Ovary (tissue), 10 donors: ENCODE results near the gene VTA1. TPM values are rescaled to one million over a fixed set of nuclear protein-coding genes. Genes with fewer than 3 reads are reported as not detected.
"Not testable (repeated sequence)": the region's sequence is repeated elsewhere in the genome, so short reads cannot be mapped to it uniquely, and the experiment has no call there.

Experiments
- DNase-seq, 5 donors: peaks; one replicate each; pipeline ENCODE4 v3.0.0-alpha.2; 2019 to 2020
- H3K27ac ChIP-seq, 2 donors: fragments of 200-600 bp; one replicate each; pipeline versions ENCODE4 v1.5.1 to v1.8.0; 2019 to 2022
- H3K27me3 ChIP-seq: fragments of 200-600 bp; one replicate; pipeline ENCODE4 v1.8.0; 2022
- H3K36me3 ChIP-seq: fragments of 200-600 bp; sonication (generic); one replicate; pipeline ENCODE4 v1.5.1; 2019
- H3K4me1 ChIP-seq: one replicate; pipeline ENCODE4 v1.8.1; 2013; ENCODE audit warnings: mild to moderate bottlenecking, moderate library complexity; ENCODE audit not compliant: insufficient read depth
- H3K4me3 ChIP-seq: fragments of 200-600 bp; sonication (generic); one replicate; pipeline ENCODE4 v1.5.1; 2017
- H3K9me3 ChIP-seq, 2 donors: fragments of 200-600 bp in 1 of 2; sonication (generic) in 1 of 2; one replicate each; pipeline versions ENCODE4 v1.5.1 to v1.8.1; 2013 to 2019; ENCODE audit warnings: mild to moderate bottlenecking in 1 of 2, moderate library complexity in 1 of 2
- EP300 ChIP-seq: sonication (generic); formaldehyde crosslinking; IDR thresholded peaks from one replicate; pipeline ENCODE4 v1.6.1; 2017; ENCODE audit warnings: antibody characterized with exemption
- POLR2A ChIP-seq: fragments of 450-650 bp; IDR thresholded peaks from one replicate; pipeline ENCODE4 v1.6.1; 2017; ENCODE audit warnings: antibody characterized with exemption, mild to moderate bottlenecking, moderate library complexity
- WGBS, 3 donors: extraction: QIAGEN DNeasy Blood & Tissue Kit in 1 of 3; methylation state at CpG; one replicate each; pipeline versions ENCODE4 v1.1.5 to v1.1.7; 2013 to 2017; 5-methylcytosine and 5-hydroxymethylcytosine counted together
- intact Hi-C, 4 donors: fragments of 100-400 bp; cut with DNase I; formaldehyde crosslinking; loops; one replicate each; pipeline versions ENCODE4 v1.11.0 to v1.15.1; 2022 to 2023
- long read RNA-seq, 3 donors: library from polyadenylated mRNA in 2 of 3; unstranded in 2 of 3; transcript quantifications; one replicate each; pipeline ENCODE4 v2.0.0 and lab custom pipeline, GENCODE V29; 2021 to 2026
- polyA plus RNA-seq, 2 donors: library from polyadenylated mRNA; stranded (reverse); fragments of 200-250 nt in 1 of 2; fragments of 350-450 nt in 1 of 2; fragmentation: Illumina TruSeq in 1 of 2; extraction: RNeasy Lipid Tissue Mini Kit (QIAGEN cat#74804) in 1 of 2; gene quantifications; one replicate each; pipeline ENCODE4 v1.2.3, GENCODE V29; 2013 to 2014
- total RNA-seq, 7 donors: library from RNA; depleted of rRNA in 2 of 7; stranded (reverse); fragments of >200 nt in 2 of 7; fragmentation: NEBNext Ultra II Directional in 3 of 7; extraction: Animal tissue kit (Norgen Biotek cat#: 25700) in 3 of 7; gene quantifications; one replicate each; pipeline versions ENCODE4 v1.1.0 to v1.2.4, GENCODE V29; 2016 to 2023
- TF ChIP-seq, protein P1 (sequence below), 3 donors: fragments of 450-650 bp in 2 of 3; fragments of 200-600 bp in 1 of 3; IDR thresholded peaks; one replicate each; pipeline versions ENCODE4 v1.5.1 to v1.8.0; 2016 to 2022; ENCODE audit warnings: antibody characterized with exemption in 3 of 3, mild to moderate bottlenecking in 1 of 3
- donor health status: DM: no; HTN: no; CAD: no; lungs with moderate emphysema.
- donor health status: DM: no; HTN: no; CAD: no.
- donor health status: Bipolar disorder and iron deficiency.
- donor health status: DM: yes; HTN: yes; CAD: no.
- donor health status: DM: no; HTN: no; CAD: no.
- donor health status: DM: yes; HTN: yes; CAD: no.

The VTA1 gene, protein sequence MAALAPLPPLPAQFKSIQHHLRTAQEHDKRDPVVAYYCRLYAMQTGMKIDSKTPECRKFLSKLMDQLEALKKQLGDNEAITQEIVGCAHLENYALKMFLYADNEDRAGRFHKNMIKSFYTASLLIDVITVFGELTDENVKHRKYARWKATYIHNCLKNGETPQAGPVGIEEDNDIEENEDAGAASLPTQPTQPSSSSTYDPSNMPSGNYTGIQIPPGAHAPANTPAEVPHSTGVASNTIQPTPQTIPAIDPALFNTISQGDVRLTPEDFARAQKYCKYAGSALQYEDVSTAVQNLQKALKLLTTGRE
- total RNA-seq = 10 to 100 TPM; 17.6 to 33.4 (median 24.5) TPM
- 10 to 100 TPM; 19.9 to 36.9 TPM for polyA plus RNA-seq
- long read RNA-seq, donor 1, full-length matches to known transcripts = 88 of 99 reads
- long read RNA-seq, donor 1, partial matches to known transcripts = 10 of 99 reads
- long read RNA-seq, donor 1, other reads (novel, unspliced or antisense) = 1 of 99 reads
- long read RNA-seq, donor 2, full-length matches to known transcripts = 34 of 44 reads
- long read RNA-seq, donor 2, partial matches to known transcripts = 10 of 44 reads
- long read RNA-seq, donor 2, other reads (novel, unspliced or antisense) = 0 of 44 reads
- long read RNA-seq, donor 3, full-length matches to known transcripts = 64 of 65 reads
- long read RNA-seq, donor 3, partial matches to known transcripts = 1 of 65 reads
- long read RNA-seq, donor 3, other reads (novel, unspliced or antisense) = 0 of 65 reads

DNA sequence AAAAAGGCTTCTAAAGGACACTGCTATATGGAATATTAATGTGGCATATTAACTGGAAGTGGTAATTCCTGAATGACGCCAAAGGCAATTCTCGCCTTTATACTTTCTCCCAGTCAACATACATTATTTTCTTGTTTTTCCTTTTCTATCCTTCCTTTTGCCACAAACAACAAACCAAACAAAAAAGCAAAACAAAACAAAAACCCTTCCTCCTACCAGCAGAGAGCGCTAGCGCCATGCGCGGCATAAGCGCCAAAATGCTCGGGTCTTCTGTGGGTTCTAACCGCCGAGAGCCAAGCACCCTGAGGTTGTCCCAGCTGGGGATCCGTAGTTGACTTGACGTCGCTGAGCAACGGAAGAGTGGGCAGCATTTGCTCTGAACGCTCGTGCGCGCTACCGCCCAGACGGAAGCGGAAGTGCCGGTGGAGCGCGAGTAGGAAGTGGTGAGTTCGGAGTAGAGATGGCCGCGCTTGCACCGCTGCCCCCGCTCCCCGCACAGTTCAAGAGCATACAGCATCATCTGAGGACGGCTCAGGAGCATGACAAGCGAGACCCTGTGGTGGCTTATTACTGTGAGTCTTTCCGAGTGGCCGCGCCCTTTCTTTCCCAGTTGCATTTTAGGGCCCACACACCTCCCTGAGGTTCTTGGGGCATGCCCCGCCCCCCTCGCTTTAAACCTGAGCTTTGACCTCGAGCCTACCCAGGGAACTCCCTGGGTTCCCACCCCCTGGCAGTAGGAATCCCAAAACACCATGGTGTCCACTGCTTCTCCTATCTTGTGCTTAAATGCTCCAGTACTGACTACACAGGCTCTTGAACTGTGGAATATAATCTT lies at the start of gene VTA1, which contains the start of gene NMBR:
VTA1 (plus strand) TSS at position 436 of the 835 bp plus-strand sequence; CDS start at position 461, 25 bp downstream.
NMBR (minus strand) TSS at position 295 of the 835 bp plus-strand sequence. CDS start 58,464 bp downstream, outside the sequence.
- intact Hi-C loops = loop anchor here in 1 of 4 donors (10.0 kb wide), 1 partner anchor 238 kb away; no protein-coding TSS in a partner anchor
- Histone ChIP-seq H3K27ac (no peak within 1 kb of the TSS), H3K27me3 (no peaks in the 10 kb centered on the region), H3K36me3 (no peaks in the 10 kb centered on the region), H3K4me3 (peak within 1 kb of the TSS; percentile 68), H3K9me3 (no peaks in the 10 kb centered on the region), H3K4me1 (peaks cover 2% of the 10 kb centered on the region)
- WGBS, 3 donors = 1% methylated on average over 33 to 38 of the region's 38 CpGs
- DNase-seq = peak; percentile 95 to 97 (median 95)
- TF ChIP-seq POLR2A (peak; percentile 5), EP300 (no peak)
- TF ChIP-seq, protein P1, sequence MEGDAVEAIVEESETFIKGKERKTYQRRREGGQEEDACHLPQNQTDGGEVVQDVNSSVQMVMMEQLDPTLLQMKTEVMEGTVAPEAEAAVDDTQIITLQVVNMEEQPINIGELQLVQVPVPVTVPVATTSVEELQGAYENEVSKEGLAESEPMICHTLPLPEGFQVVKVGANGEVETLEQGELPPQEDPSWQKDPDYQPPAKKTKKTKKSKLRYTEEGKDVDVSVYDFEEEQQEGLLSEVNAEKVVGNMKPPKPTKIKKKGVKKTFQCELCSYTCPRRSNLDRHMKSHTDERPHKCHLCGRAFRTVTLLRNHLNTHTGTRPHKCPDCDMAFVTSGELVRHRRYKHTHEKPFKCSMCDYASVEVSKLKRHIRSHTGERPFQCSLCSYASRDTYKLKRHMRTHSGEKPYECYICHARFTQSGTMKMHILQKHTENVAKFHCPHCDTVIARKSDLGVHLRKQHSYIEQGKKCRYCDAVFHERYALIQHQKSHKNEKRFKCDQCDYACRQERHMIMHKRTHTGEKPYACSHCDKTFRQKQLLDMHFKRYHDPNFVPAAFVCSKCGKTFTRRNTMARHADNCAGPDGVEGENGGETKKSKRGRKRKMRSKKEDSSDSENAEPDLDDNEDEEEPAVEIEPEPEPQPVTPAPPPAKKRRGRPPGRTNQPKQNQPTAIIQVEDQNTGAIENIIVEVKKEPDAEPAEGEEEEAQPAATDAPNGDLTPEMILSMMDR (IDR thresholded peaks at IDR 0.05) = peak; percentile 86 to 88 (median 87)

DNA sequence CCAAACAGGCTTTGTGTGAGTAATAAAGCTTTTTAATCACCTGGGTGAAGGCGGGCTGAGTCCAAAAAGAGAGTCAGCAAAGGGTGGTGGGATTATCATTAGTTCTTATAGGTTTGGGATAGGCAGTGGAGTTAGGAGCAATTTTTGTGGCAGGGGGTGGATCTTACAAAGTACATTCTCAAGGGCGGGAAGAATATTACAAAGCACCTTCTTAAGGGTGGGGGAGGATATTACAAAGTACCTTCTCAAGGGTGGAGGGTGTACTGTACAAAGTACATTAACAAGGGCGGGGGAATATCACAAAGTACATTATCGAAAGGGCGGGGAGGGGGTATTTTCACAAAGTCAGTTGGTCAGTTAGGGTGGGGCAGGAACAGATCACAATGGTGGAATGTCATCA lies 42.2 kb upstream of the VTA1 start:
- H3K27ac ChIP-seq, H3K36me3 ChIP-seq, H3K4me3 ChIP-seq, intact Hi-C loops, DNase-seq, H3K27me3 ChIP-seq, H3K4me1 ChIP-seq, H3K9me3 ChIP-seq: not testable (repeated sequence)
- 86 to 97% (median 96%) methylated on average over 5 of the region's 5 CpGs for WGBS, 3 donors

DNA sequence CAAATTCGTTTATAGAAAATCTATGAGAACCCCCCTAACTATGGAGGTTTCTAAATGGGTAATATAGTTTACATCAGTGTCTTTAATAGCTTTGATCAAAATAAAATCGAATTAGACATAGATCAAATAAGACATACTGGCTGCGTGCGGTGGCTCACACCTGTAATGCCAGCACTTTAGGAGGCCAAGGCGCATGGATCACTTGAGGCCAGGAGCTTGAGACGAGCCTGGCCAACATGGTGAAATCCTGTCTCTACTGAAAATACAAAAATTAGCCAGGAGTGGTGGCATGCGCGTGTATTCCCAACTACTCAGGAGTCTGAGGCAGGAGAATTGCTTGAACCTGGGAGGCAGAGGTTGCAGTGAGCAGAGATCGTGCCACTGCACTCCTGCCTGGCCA lies 36.2 kb upstream of the VTA1 start:
- H3K36me3 ChIP-seq, H3K4me1 ChIP-seq, H3K9me3 ChIP-seq, H3K27ac ChIP-seq, intact Hi-C loops, H3K4me3 ChIP-seq, DNase-seq, H3K27me3 ChIP-seq: not testable (repeated sequence)
- 87 to 92% (median 88%) methylated on average over 9 of the region's 9 CpGs for WGBS, 3 donors

DNA sequence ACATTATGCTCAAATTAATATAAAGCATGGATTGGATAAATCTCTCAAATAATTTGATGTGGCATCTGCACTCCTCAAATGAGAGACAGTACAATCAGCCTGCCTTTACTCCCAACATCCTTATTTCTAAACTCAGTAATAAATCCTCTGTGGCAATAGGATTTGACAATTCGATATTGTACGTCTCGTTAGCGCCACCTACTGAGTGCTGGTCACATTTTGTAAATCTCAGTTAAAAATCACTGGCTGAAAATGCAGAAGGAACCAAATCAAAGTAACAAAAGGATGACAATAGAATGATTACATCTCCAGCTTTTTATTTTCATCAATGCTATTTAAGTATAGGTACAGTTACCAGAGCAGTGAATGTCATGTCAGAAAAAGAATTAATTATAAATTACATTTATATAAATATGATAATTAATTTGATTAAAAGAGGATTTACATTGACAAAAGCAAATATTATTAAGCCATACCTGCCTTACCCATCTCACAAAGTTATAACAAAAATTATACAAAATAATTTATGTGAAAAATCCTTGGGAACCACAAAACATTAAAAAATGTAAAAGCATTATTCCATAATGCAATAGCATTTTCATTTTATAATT lies 34.5 kb upstream of the VTA1 start:
- DNase-seq = peak; percentile 23 to 68 (median 53)
- TF ChIP-seq, protein P1 (IDR thresholded peaks at IDR 0.05) = peak in 2 of 3 donors; percentile 27 to 36
- no peak for TF ChIP-seq POLR2A
- WGBS, 3 donors = 0 to 1% (median 0%) methylated on average over 4 of the region's 4 CpGs
- intact Hi-C loops = no loop called here
- no peaks in the 10 kb centered on the region for H3K36me3 ChIP-seq
- no peak overlapping the region for H3K4me3 ChIP-seq
- H3K27me3 ChIP-seq = no peaks in the 10 kb centered on the region
- H3K4me1 ChIP-seq = no peaks in the 10 kb centered on the region
- no peaks in the 10 kb centered on the region for H3K9me3 ChIP-seq
- H3K27ac ChIP-seq = no peak overlapping the region

DNA sequence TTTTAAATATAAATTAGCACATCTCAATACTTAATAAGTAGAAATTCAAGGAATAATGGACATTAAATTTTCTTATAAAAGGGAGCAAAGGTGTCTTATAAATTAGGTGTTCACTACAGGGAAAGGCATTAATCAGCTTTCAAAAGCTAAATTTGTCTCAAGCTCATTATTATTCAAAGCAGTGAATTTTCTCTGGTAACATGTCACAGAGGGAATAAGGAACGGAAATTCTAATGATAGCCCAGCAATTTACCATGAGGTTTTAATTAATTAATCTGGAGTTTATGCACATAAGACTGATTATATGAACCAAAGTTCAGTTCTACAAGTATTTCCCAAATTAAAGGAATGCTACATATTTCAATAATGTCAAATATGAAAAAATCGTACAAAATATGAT lies 29.7 kb upstream of the VTA1 start:
- 67 to 70% (median 70%) methylated on average over 2 of the region's 2 CpGs for WGBS, 3 donors
- Histone ChIP-seq H3K27me3 (no peaks in the 10 kb centered on the region), H3K9me3 (no peaks in the 10 kb centered on the region), H3K27ac (no peak overlapping the region), H3K4me3 (no peak overlapping the region), H3K36me3 (no peaks in the 10 kb centered on the region), H3K4me1 (no peaks in the 10 kb centered on the region)
- intact Hi-C loops = no loop called here
- TF ChIP-seq, protein P1 (IDR thresholded peaks at IDR 0.05) = no peak
- TF ChIP-seq EP300 = no peak
- TF ChIP-seq POLR2A = no peak
- DNase-seq = no peak
